ENCODE data around the gene GSG1L.
"Not testable (repeated sequence)": the region's sequence is repeated elsewhere in the genome, so short reads cannot be mapped to it uniquely, and the experiment has no call there.

GSG1L gene

GRCh38 chr16:27901956-27902355, 161.6 kb downstream of the GSG1L start:
- no peak for DNase-seq (ENCODE audit: low read depth)

GRCh38 chr16:27899736-27900135, 163.8 kb downstream of the GSG1L start:
- DNase-seq (ENCODE audit: low read depth): no peak

- DNase-seq (ENCODE audit: low read depth): no peak
Observed at GRCh38 chr16:27894386-27894785, 169.1 kb downstream of the GSG1L start.

- DNase-seq (ENCODE audit: low read depth): no peak
Observed at GRCh38 chr16:27892879-27893278, 170.6 kb downstream of the GSG1L start.

- no peak for DNase-seq (ENCODE audit: low read depth)
Observed at GRCh38 chr16:27890866-27891265, 172.6 kb downstream of the GSG1L start.

- DNase-seq (ENCODE audit: low read depth): no peak
Observed at GRCh38 chr16:27890006-27890405, 173.5 kb downstream of the GSG1L start.

- DNase-seq (ENCODE audit: low read depth): no peak
Observed at GRCh38 chr16:27883576-27883975, 179.9 kb downstream of the GSG1L start.

GRCh38 chr16:27880287-27880686, 183.2 kb downstream of the GSG1L start:
- DNase-seq (ENCODE audit: low read depth): no peak

GRCh38 chr16:27879601-27880247, 183.8 kb downstream of the GSG1L start:
- no peak for DNase-seq (ENCODE audit: low read depth)

GRCh38 chr16:27872627-27873026, 190.9 kb downstream of the GSG1L start:
- DNase-seq (ENCODE audit: low read depth): not testable (repeated sequence)

GRCh38 chr16:27870116-27870798, 193.3 kb downstream of the GSG1L start:
- no peak for DNase-seq (ENCODE audit: low read depth)

GRCh38 chr16:27869411-27869810, 194.1 kb downstream of the GSG1L start:
- DNase-seq (ENCODE audit: low read depth): no peak

GRCh38 chr16:27868180-27868579, 195.3 kb downstream of the GSG1L start:
- DNase-seq (ENCODE audit: low read depth): no peak

- DNase-seq (ENCODE audit: low read depth): peak; percentile 24
Observed at GRCh38 chr16:27867122-27868110, 196.1 kb downstream of the GSG1L start.

GRCh38 chr16:27863377-27863776, 200.1 kb downstream of the GSG1L start:
- no peak for DNase-seq (ENCODE audit: low read depth)

- no peak for DNase-seq (ENCODE audit: low read depth)
Observed at GRCh38 chr16:27862953-27863352, 200.6 kb downstream of the GSG1L start.

GRCh38 chr16:27860091-27860490, 203.4 kb downstream of the GSG1L start:
- DNase-seq (ENCODE audit: low read depth): no peak

- no peak for DNase-seq (ENCODE audit: low read depth)
Observed at GRCh38 chr16:27859020-27859419, 204.5 kb downstream of the GSG1L start.

GRCh38 chr16:27853651-27854050, 209.9 kb downstream of the GSG1L start:
- no peak for DNase-seq (ENCODE audit: low read depth)

GRCh38 chr16:27853101-27853500, 210.4 kb downstream of the GSG1L start:
- DNase-seq (ENCODE audit: low read depth): no peak

- DNase-seq (ENCODE audit: low read depth): no peak
Observed at GRCh38 chr16:27852681-27853080, 210.8 kb downstream of the GSG1L start.

- DNase-seq (ENCODE audit: low read depth): no peak
Observed at GRCh38 chr16:27852116-27852515, 211.4 kb downstream of the GSG1L start.

GRCh38 chr16:27851586-27851985, 211.9 kb downstream of the GSG1L start:
- DNase-seq (ENCODE audit: low read depth): no peak

Data from HS-27A (cell line).